Activated naive CD4-positive, alpha-beta T cell treated with anti-CD3 and anti-CD28 coated beads, Interleukin-2, amount 10 ng/mL, durations not matched to agents 7 days and 5 days (primary cell): ENCODE measurements around the gene CMC1.
"Not testable (repeated sequence)": the region's sequence is repeated elsewhere in the genome, so short reads cannot be mapped to it uniquely, and the experiment has no call there.

ENCODE experiments used
- CTCF ChIA-PET: fragments of 350-600 bp; sonication (Branson Sonifier 250); formaldehyde crosslinking; loops from one replicate; lab custom pipeline; 2021; ENCODE audit warnings: antibody characterized with exemption; lab: Charles Lee
- DNase-seq: peaks from one replicate; pipeline ENCODE4 v3.0.0-alpha.2; 2020
- H3K27ac Mint-ChIP-seq: one replicate; pipeline ENCODE4 v1.8.0; 2021; ENCODE audit warnings: mild to moderate bottlenecking, moderate library complexity, mixed read lengths
- H3K27me3 Mint-ChIP-seq: one replicate; pipeline ENCODE4 v1.8.0; 2021; ENCODE audit warnings: mild to moderate bottlenecking, mixed read lengths
- H3K36me3 Mint-ChIP-seq: one replicate; pipeline ENCODE4 v1.8.0; 2021; ENCODE audit warnings: mixed read lengths
- H3K4me1 Mint-ChIP-seq: one replicate; pipeline ENCODE4 v1.8.0; 2021; ENCODE audit warnings: mixed read lengths
- H3K4me3 Mint-ChIP-seq: one replicate; pipeline ENCODE4 v1.8.0; 2021; ENCODE audit warnings: mild to moderate bottlenecking, moderate library complexity, mixed read lengths
- H3K9me3 Mint-ChIP-seq: one replicate; pipeline ENCODE4 v1.8.0; 2021; ENCODE audit warnings: mixed read lengths

Gene CMC1

GRCh38 chr3:28267984-28268849, 26.8 kb downstream of the CMC1 start:
- DNase-seq = no peak
- CTCF ChIA-PET = interaction anchor here (0.6 kb wide), 1 partner anchor 628 kb away, joined by 4 read pairs; no protein-coding TSS in a partner anchor
- Mint-ChIP-seq H3K9me3 (peaks cover 20% of the 10 kb centered on the region), H3K4me1 (peaks cover 6% of the 10 kb centered on the region), H3K27ac (no peak overlapping the region), H3K36me3 (peaks cover 53% of the 10 kb centered on the region), H3K27me3 (no peaks in the 10 kb centered on the region), H3K4me3 (no peak overlapping the region)

GRCh38 chr3:28268989-28269388, 27.6 kb downstream of the CMC1 start:
- H3K4me3 Mint-ChIP-seq = no peak overlapping the region
- CTCF ChIA-PET = no interaction called here
- DNase-seq = no peak
- H3K27me3 Mint-ChIP-seq = no peaks in the 10 kb centered on the region
- H3K9me3 Mint-ChIP-seq = peaks cover 28% of the 10 kb centered on the region
- H3K27ac Mint-ChIP-seq = no peak overlapping the region
- peaks cover 6% of the 10 kb centered on the region for H3K4me1 Mint-ChIP-seq
- peaks cover 57% of the 10 kb centered on the region for H3K36me3 Mint-ChIP-seq

DNA sequence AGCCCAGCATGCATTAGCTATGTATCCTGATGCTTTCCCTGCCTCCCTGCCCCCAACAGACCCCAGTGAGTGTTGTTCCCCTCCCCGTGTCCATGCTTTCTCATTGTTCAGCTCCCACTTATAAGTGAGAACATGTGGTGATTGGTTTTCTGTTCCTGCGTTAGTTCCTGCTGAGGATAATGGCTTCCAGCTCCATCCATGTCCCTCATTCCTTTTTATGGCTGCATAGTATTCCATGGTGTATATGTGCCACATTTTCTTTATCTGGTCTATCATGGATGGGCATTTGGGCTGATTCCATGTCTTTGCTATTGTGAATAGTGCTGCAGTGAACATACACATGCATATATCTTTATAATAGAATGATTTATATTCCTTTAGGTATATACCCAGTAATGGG, 28.5 kb downstream of the CMC1 start:
- H3K4me3 Mint-ChIP-seq, H3K27ac Mint-ChIP-seq, H3K27me3 Mint-ChIP-seq, H3K4me1 Mint-ChIP-seq, DNase-seq, CTCF ChIA-PET: not testable (repeated sequence)
- Mint-ChIP-seq H3K36me3 (peaks cover 59% of the 10 kb centered on the region), H3K9me3 (peaks cover 34% of the 10 kb centered on the region)

DNA sequence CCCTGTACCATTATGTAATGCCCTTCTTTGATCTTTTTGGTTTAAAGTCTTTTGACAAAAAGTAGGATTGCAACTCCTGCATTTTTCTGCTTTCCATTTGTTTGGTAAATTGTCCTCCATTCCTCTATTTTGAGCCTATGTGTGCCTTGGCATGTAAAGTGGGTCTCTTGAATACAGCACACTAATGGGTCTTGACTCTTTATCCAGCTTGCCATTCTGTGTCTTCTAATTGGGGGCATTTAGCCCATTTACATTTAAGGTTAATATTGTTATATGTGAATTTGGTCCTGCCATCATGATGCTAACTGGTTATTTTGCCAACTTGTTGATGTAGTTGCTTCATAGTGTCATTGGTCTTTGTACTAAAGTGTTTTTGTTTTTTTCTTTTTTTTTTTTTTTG, 32.4 kb downstream of the CMC1 start:
- Mint-ChIP-seq H3K27ac (no peak overlapping the region), H3K9me3 (peaks cover 34% of the 10 kb centered on the region), H3K36me3 (peaks cover 58% of the 10 kb centered on the region), H3K4me1 (peaks cover 6% of the 10 kb centered on the region), H3K27me3 (no peaks in the 10 kb centered on the region), H3K4me3 (no peak overlapping the region)
- CTCF ChIA-PET = no interaction called here
- DNase-seq = no peak

GRCh38 chr3:28278918-28279317, 37.5 kb downstream of the CMC1 start:
- H3K4me3 Mint-ChIP-seq = no peak overlapping the region
- DNase-seq = no peak
- no peaks in the 10 kb centered on the region for H3K4me1 Mint-ChIP-seq
- CTCF ChIA-PET = no interaction called here
- H3K27me3 Mint-ChIP-seq = no peaks in the 10 kb centered on the region
- peaks cover 6% of the 10 kb centered on the region for H3K9me3 Mint-ChIP-seq
- H3K36me3 Mint-ChIP-seq = peaks cover 14% of the 10 kb centered on the region
- H3K27ac Mint-ChIP-seq = no peak overlapping the region

- CTCF ChIA-PET = no interaction called here
- Mint-ChIP-seq H3K4me3 (no peak overlapping the region), H3K27ac (no peak overlapping the region)
Measured at GRCh38 chr3:28279770-28280169, 38.4 kb downstream of the CMC1 start.

GRCh38 chr3:28280781-28281180, 39.4 kb downstream of the CMC1 start:
- H3K27ac Mint-ChIP-seq = no peak overlapping the region
- H3K4me3 Mint-ChIP-seq = no peak overlapping the region
- H3K27me3 Mint-ChIP-seq = no peaks in the 10 kb centered on the region
- H3K36me3 Mint-ChIP-seq = peaks cover 2% of the 10 kb centered on the region
- no peak for DNase-seq
- H3K9me3 Mint-ChIP-seq = no peaks in the 10 kb centered on the region
- no peaks in the 10 kb centered on the region for H3K4me1 Mint-ChIP-seq
- CTCF ChIA-PET = no interaction called here

More at GRCh38 chr3:28279770-28280169, 38.4 kb downstream of the CMC1 start:
- Mint-ChIP-seq H3K4me1 (no peaks in the 10 kb centered on the region), H3K9me3 (peaks cover under 1% of the 10 kb centered on the region), H3K27me3 (no peaks in the 10 kb centered on the region), H3K36me3 (peaks cover 9% of the 10 kb centered on the region)
- DNase-seq = no peak

- CTCF ChIA-PET = interaction anchor here (0.7 to 4.6 kb wide), 7 partner anchors 11 to 575 kb away, joined by 3 to 24 read pairs (median 4); partner anchors contain the start of gene EOMES
- Mint-ChIP-seq H3K4me3 (no peak overlapping the region), H3K27me3 (no peaks in the 10 kb centered on the region), H3K9me3 (no peaks in the 10 kb centered on the region), H3K36me3 (peaks cover 6% of the 10 kb centered on the region), H3K27ac (no peak overlapping the region), H3K4me1 (no peaks in the 10 kb centered on the region)
- no peak for DNase-seq
Measured at GRCh38 chr3:28286595-28286994, 45.2 kb downstream of the CMC1 start.

DNA sequence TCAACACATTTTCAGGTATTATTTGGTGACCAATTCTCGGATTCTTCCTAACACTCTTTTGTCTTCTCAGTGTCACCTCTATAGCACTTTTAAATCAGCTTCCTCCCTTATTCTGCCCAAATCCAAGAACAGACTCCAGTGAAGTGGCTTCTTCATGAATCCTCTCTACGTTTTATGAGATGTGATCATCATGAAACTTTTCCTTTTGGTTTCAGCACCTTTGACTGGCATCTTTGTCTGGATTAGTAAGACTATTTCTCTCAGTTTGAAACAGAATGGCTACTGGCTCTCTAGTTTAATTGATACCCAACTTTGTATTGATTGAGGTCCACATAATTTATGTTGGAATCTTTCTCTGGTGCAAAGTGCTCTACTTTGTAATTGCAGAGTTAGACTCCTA, 45.6 kb downstream of the CMC1 start:
- H3K36me3 Mint-ChIP-seq = peaks cover 6% of the 10 kb centered on the region
- CTCF ChIA-PET = interaction anchor here (0.7 to 4.6 kb wide), 7 partner anchors 10 to 575 kb away, joined by 3 to 24 read pairs (median 6); partner anchors contain the start of gene EOMES
- DNase-seq = no peak
- H3K4me1 Mint-ChIP-seq = no peaks in the 10 kb centered on the region
- no peak overlapping the region for H3K4me3 Mint-ChIP-seq
- no peaks in the 10 kb centered on the region for H3K9me3 Mint-ChIP-seq
- H3K27me3 Mint-ChIP-seq = no peaks in the 10 kb centered on the region
- H3K27ac Mint-ChIP-seq = no peak overlapping the region

DNA sequence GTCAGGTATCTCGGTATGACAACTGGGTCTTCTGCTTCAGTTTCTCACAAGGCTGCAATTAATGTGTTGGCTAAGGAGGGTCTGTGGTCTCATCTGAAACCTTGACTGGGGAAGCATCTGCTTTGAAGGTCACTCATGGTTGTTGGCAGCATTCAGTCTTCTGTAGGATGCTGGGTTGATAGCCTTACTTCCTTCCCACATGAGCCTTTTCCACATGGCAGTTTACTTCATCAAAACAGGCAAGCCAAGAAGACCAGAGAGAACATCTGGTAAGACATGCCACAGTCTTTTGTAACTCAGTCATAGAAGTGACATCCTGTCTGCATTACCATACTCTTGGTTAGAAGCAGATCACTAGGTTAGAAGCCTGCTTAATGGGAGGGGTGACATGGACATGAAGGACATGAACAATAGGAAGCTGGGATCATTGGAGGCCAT, 49.5 kb downstream of the CMC1 start:
- H3K4me1 Mint-ChIP-seq = peaks cover 1% of the 10 kb centered on the region
- no peaks in the 10 kb centered on the region for H3K27me3 Mint-ChIP-seq
- H3K27ac Mint-ChIP-seq = no peak overlapping the region
- DNase-seq = no peak
- CTCF ChIA-PET = no interaction called here
- H3K9me3 Mint-ChIP-seq = no peaks in the 10 kb centered on the region
- H3K4me3 Mint-ChIP-seq = no peak overlapping the region
- H3K36me3 Mint-ChIP-seq = peaks cover 6% of the 10 kb centered on the region

DNA sequence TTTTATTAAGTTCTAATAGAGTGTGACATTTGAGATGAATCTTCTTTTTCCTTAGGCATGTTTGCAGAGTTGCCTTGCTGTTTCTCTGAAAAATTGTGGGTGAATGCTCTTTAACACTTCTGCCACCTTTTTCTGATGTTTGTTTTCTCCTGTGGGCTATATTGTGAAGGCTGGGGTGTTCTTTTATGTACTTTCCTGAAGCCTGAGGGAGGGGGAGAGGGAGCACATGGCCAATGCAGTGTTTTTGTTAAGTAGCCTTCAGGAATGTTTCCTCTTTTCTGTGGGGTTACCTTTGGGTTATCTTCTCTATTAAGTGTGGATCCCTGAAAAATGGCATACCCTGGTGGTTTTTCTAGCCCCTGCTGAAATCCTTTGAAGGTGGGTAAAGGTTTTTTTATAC, 50.2 kb downstream of the CMC1 start:
- CTCF ChIA-PET = interaction anchor here (1.4 kb wide), 1 partner anchor 579 kb away, joined by 5 read pairs; no protein-coding TSS in a partner anchor
- Mint-ChIP-seq H3K27ac (no peak overlapping the region), H3K9me3 (no peaks in the 10 kb centered on the region), H3K4me3 (no peak overlapping the region), H3K36me3 (peaks cover 6% of the 10 kb centered on the region), H3K27me3 (no peaks in the 10 kb centered on the region), H3K4me1 (peaks cover 3% of the 10 kb centered on the region)
- no peak for DNase-seq

DNA sequence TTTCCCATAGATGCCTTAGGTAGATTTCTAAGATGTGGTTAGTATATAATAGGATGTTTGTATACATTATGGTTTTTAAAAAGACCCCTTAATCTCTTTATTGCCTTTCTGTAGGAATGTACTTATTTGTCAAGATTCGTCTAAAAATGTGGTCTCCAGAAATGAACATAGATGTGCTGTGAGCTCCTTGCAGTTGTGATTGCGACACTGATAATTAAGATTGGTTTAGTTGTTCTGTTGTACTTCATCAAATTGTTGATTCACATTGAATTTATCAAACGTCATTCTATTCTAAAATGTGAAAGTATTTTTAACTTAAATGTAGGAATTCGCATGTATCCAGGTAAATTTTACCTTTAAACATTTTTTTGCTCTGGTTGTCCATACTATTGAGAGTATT, 51.2 kb downstream of the CMC1 start:
- H3K4me1 Mint-ChIP-seq = peaks cover 3% of the 10 kb centered on the region
- peaks cover 11% of the 10 kb centered on the region for H3K36me3 Mint-ChIP-seq
- no peak overlapping the region for H3K27ac Mint-ChIP-seq
- no peak overlapping the region for H3K4me3 Mint-ChIP-seq
- DNase-seq = no peak
- no peaks in the 10 kb centered on the region for H3K27me3 Mint-ChIP-seq
- H3K9me3 Mint-ChIP-seq = no peaks in the 10 kb centered on the region
- CTCF ChIA-PET = interaction anchor here (1.4 kb wide), 1 partner anchor 580 kb away, joined by 5 read pairs; no protein-coding TSS in a partner anchor

- peaks cover 3% of the 10 kb centered on the region for H3K4me1 Mint-ChIP-seq
- H3K4me3 Mint-ChIP-seq = no peak overlapping the region
- CTCF ChIA-PET = no interaction called here
- no peak for DNase-seq
- H3K9me3 Mint-ChIP-seq = no peaks in the 10 kb centered on the region
- no peak overlapping the region for H3K27ac Mint-ChIP-seq
- H3K27me3 Mint-ChIP-seq = no peaks in the 10 kb centered on the region
- peaks cover 11% of the 10 kb centered on the region for H3K36me3 Mint-ChIP-seq
Measured at GRCh38 chr3:28294667-28295413, 53.4 kb downstream of the CMC1 start.

DNA sequence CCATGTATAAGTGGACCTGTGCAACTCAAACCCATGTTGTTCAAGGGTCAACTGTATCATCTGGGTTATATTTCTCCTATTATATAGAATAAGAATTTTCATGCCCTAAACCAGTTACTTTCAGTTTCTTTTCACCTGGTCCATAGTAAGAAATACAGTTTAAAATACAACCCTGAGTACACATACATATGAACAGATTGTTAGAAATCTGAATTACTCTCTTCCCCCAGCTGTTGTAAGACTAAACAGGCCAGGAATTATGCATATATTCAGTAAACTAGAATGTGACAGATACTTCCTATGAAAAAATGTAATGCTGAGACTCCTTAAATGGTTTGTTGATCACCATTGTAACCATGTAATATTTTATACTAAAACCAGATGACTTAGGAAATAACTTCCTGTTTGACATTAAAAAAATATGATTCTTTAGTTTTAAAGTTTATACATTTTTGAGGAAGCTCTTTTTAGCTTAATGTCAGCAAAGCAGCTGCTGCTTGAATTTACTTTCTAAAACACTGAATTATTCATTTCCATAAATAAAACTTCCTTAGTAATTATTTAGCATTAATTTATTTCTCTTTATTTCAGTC, 54.6 kb downstream of the CMC1 start:
- no peaks in the 10 kb centered on the region for H3K27me3 Mint-ChIP-seq
- H3K36me3 Mint-ChIP-seq = peaks cover 6% of the 10 kb centered on the region
- CTCF ChIA-PET = interaction anchor here (1.0 kb wide), 1 partner anchor 615 kb away, joined by 5 read pairs; no protein-coding TSS in a partner anchor
- H3K27ac Mint-ChIP-seq = peak overlapping the region; percentile 9
- H3K9me3 Mint-ChIP-seq = no peaks in the 10 kb centered on the region
- peaks cover 3% of the 10 kb centered on the region for H3K4me1 Mint-ChIP-seq
- no peak for DNase-seq
- no peak overlapping the region for H3K4me3 Mint-ChIP-seq
